HepG2 (cell line): ENCODE measurements around the gene SERPINI1. TPM values are rescaled to one million over a fixed set of nuclear protein-coding genes. Genes with fewer than 3 reads are reported as not detected.

Experiments used
- ATAC-seq: fragments of 200-7000 bp; cut with Tn5 transposase; 3 replicates; pipeline ENCODE4 v1.9.1; 2020; ENCODE audit warnings: mild to moderate bottlenecking, moderate library complexity
- BruUV-seq: library from RNA; stranded (reverse); fragments of 400-500 nt; replicated peaks from 2 replicates; lab custom pipeline; 2021; lab: Mats Ljungman, UMichigan
- CTCF ChIA-PET: fragments of 300-600 bp; formaldehyde crosslinking; extraction: SDS; loops from one replicate; lab custom pipeline; 2021; ENCODE audit warnings: low total read pairs, inconsistent platforms, low intra/inter-chr PET ratio; lab: Yijun Ruan, JAX
- POLR2A ChIA-PET: fragments of 350-600 bp; sonication (Branson Sonifier 250); formaldehyde crosslinking; loops from one replicate; lab custom pipeline; 2020; ENCODE audit warnings: antibody characterized with exemption, inconsistent platforms; lab: Yijun Ruan, JAX
- DNase-seq: peaks from one replicate; pipeline ENCODE4 v3.0.0-alpha.2; 2015; ENCODE audit warnings: low spot score
- FAIRE-seq: peaks from 3 replicates; lab custom pipeline; 2011; peaks lifted over from hg19 to GRCh38; lab: Jason Lieb, UNC
- H2AFZ ChIP-seq: one replicate; pipeline ENCODE4 v1.6.1; 2011; ENCODE audit warnings: low read length, inconsistent platforms
- H3K27ac ChIP-seq: fragments of 300-600 bp; 3 replicates; pipeline ENCODE4 v1.8.0; 2011; ENCODE audit warnings: mixed run types, mild to moderate bottlenecking, mixed read lengths, low read length, inconsistent platforms; ENCODE audit not compliant: insufficient read depth; ENCODE audit errors: extremely low read length
- H3K27me3 ChIP-seq, 2 experiments: fragments of 200-600 bp in 1 of 2; 2 replicates in 1 of 2; 3 replicates in 1 of 2; pipeline versions ENCODE4 v1.6.0 to v1.8.0; 2011; ENCODE audit warnings: low read length in 2 of 2, mild to moderate bottlenecking in 2 of 2, moderate library complexity in 2 of 2, inconsistent platforms in 1 of 2; ENCODE audit not compliant: insufficient read depth in 2 of 2, control insufficient read depth in 1 of 2
- H3K36me3 ChIP-seq, 2 experiments: fragments of 200-600 bp in 1 of 2; replicated peaks in 1 of 2; 2 replicates in 1 of 2; 3 replicates in 1 of 2; pipeline versions ENCODE4 v1.5.1 to v1.8.0; 2011; ENCODE audit warnings: low read length in 2 of 2, inconsistent platforms in 1 of 2; ENCODE audit not compliant: insufficient read depth in 2 of 2, control insufficient read depth in 1 of 2
- H3K4me1 ChIP-seq: 2 replicates; pipeline ENCODE4 v1.5.1; 2012; ENCODE audit warnings: low read length, inconsistent platforms; ENCODE audit not compliant: insufficient read depth
- H3K4me2 ChIP-seq: 2 replicates; pipeline ENCODE4 v1.6.0; 2011; ENCODE audit warnings: low read depth, low read length, inconsistent platforms
- H3K4me3 ChIP-seq, 3 experiments: fragments of 200-600 bp in 1 of 3; sonication (generic), shearing (Covaris generic) in 1 of 3; replicated peaks in 1 of 3; 2 replicates each; pipeline ENCODE4 v1.5.1; 2011 to 2016; ENCODE audit warnings: low read length in 3 of 3, inconsistent platforms in 2 of 3, low read depth in 2 of 3, mild to moderate bottlenecking in 2 of 3, control low read depth in 1 of 3, mixed read lengths in 1 of 3; ENCODE audit not compliant: insufficient read depth in 1 of 3
- H3K79me2 ChIP-seq: one replicate; pipeline ENCODE4 v1.6.1; 2011; ENCODE audit warnings: low read length, inconsistent platforms; ENCODE audit not compliant: insufficient read depth
- H3K9ac ChIP-seq: 2 replicates; pipeline ENCODE4 v1.6.0; 2011; ENCODE audit warnings: mild to moderate bottlenecking, low read depth, low read length, inconsistent platforms; ENCODE audit not compliant: insufficient read depth
- H3K9me3 ChIP-seq: 2 replicates; pipeline ENCODE4 v1.5.1; 2012; ENCODE audit warnings: mild to moderate bottlenecking, low read length
- H4K20me1 ChIP-seq: 2 replicates; pipeline ENCODE4 v1.6.0; 2011; ENCODE audit warnings: inconsistent platforms, mild to moderate bottlenecking, low read length, moderate library complexity; ENCODE audit not compliant: insufficient read depth
- ADNP ChIP-seq: sonication (generic); formaldehyde crosslinking; IDR thresholded peaks from 2 replicates; pipeline ENCODE4 v1.4.0; 2020; ENCODE audit warnings: missing genetic modification reagents
- ARNTL ChIP-seq: sonication (generic); formaldehyde crosslinking; IDR thresholded peaks from 2 replicates; pipeline ENCODE4 v1.4.0; 2020; ENCODE audit warnings: mild to moderate bottlenecking, missing genetic modification reagents
- ETV6 ChIP-seq: sonication (generic); formaldehyde crosslinking; conservative IDR thresholded peaks from 2 replicates; pipeline ENCODE4 v1.4.0; 2020; ENCODE audit warnings: missing genetic modification reagents
- FOSL2 ChIP-seq: sonication (generic); formaldehyde crosslinking; IDR thresholded peaks from 2 replicates; pipeline ENCODE4 v1.4.0; 2020; ENCODE audit warnings: missing genetic modification reagents
- GRHL1 ChIP-seq: sonication (generic); formaldehyde crosslinking; conservative IDR thresholded peaks from 2 replicates; pipeline ENCODE4 v1.8.0; 2022; ENCODE audit warnings: missing genetic modification reagents
- HDAC6 ChIP-seq: fragments of 200-600 bp; sonication (generic); IDR thresholded peaks from 2 replicates; pipeline ENCODE4 v1.7.0; 2017; ENCODE audit warnings: mild to moderate bottlenecking, antibody characterized with exemption, low read length, low read depth
- HOXA9 ChIP-seq: sonication (generic); formaldehyde crosslinking; IDR thresholded peaks from 2 replicates; pipeline ENCODE4 v1.8.1; 2022; ENCODE audit warnings: missing genetic modification reagents, mild to moderate bottlenecking, moderate library complexity, borderline replicate concordance
- KDM5B ChIP-seq: sonication (generic); formaldehyde crosslinking; IDR thresholded peaks from 2 replicates; pipeline ENCODE4 v1.4.0; 2020; ENCODE audit warnings: missing genetic modification reagents, mild to moderate bottlenecking, borderline replicate concordance
- NFYC ChIP-seq: IDR thresholded peaks from 2 replicates; pipeline ENCODE4 v1.6.1; 2016; ENCODE audit warnings: missing genetic modification reagents, missing compliant biosample characterization
- PAXIP1 ChIP-seq: sonication (generic); formaldehyde crosslinking; conservative IDR thresholded peaks from 2 replicates; pipeline ENCODE4 v1.4.0; 2020; ENCODE audit warnings: mild to moderate bottlenecking, missing genetic modification reagents, moderate library complexity
- SMAD1 ChIP-seq: sonication (generic); formaldehyde crosslinking; IDR thresholded peaks from 2 replicates; pipeline ENCODE4 v1.4.0; 2020; ENCODE audit warnings: missing genetic modification reagents, low read depth, mild to moderate bottlenecking, borderline replicate concordance
- TFDP2 ChIP-seq: sonication (generic); formaldehyde crosslinking; IDR thresholded peaks from 2 replicates; pipeline ENCODE4 v1.4.0; 2020; ENCODE audit warnings: missing genetic modification reagents
- ZBTB46 ChIP-seq: sonication (generic); formaldehyde crosslinking; IDR thresholded peaks from 2 replicates; pipeline ENCODE4 v1.4.0; 2020; ENCODE audit warnings: mild to moderate bottlenecking, missing genetic modification reagents, borderline replicate concordance
- ZNF496 ChIP-seq: sonication (generic); formaldehyde crosslinking; IDR thresholded peaks from 2 replicates; pipeline ENCODE4 v1.8.1; 2023; ENCODE audit warnings: mild to moderate bottlenecking, moderate library complexity, missing genetic modification reagents; ENCODE audit not compliant: insufficient replicate concordance
- ZNF766 ChIP-seq: sonication (generic); formaldehyde crosslinking; IDR thresholded peaks from 2 replicates; pipeline ENCODE4 v1.5.0; 2020; ENCODE audit warnings: missing genetic modification reagents, borderline replicate concordance
- ZNF773 ChIP-seq: sonication (generic); formaldehyde crosslinking; IDR thresholded peaks from 2 replicates; pipeline ENCODE4 v1.4.0; 2020; ENCODE audit warnings: missing genetic modification reagents, borderline replicate concordance
- ZNF776 ChIP-seq: sonication (generic); formaldehyde crosslinking; IDR thresholded peaks from 2 replicates; pipeline ENCODE4 v1.4.0; 2020; ENCODE audit warnings: mild to moderate bottlenecking, missing genetic modification reagents
- WGBS: methylation state at CpG from one replicate; pipeline ENCODE4 v1.1.6; 2017; ENCODE audit warnings: low lambda C conversion rate; 5-methylcytosine and 5-hydroxymethylcytosine counted together
- in situ Hi-C: cut with HindIII; loops from 2 replicates; pipeline ENCODE4 v1.10.0; 2017; ENCODE audit warnings: low pct_unique_long_range_greater_than_20kb; ENCODE audit not compliant: extremely low pct_ligation_motif_present
- intact Hi-C: fragments of 100-400 bp; cut with micrococcal nuclease; formaldehyde crosslinking; loops from one replicate; pipeline ENCODE4 v1.10.0; 2022; ENCODE audit not compliant: unreplicated experiment
- polyA plus RNA-seq, 8 experiments: library from polyadenylated mRNA; depleted of rRNA in 3 of 8; stranded (reverse) in 7 of 8; unstranded in 1 of 8; fragments of >200 nt; fragmentation: Illumina TruSeq in 4 of 8; extraction: Trizol in 4 of 8; gene quantifications; 2 replicates each; pipeline versions ENCODE4 v1.2.1 to v1.2.3, GENCODE V29; 2011 to 2016; ENCODE audit warnings: low read depth in 4 of 8, missing spikeins in 1 of 8, mixed read lengths in 1 of 8; ENCODE audit not compliant: insufficient read depth in 1 of 8
- total RNA-seq, 5 experiments: library from RNA; depleted of rRNA; stranded (reverse); fragments of >200 nt; fragmentation: Illumina TruSeq; extraction: Trizol; gene quantifications; 2 replicates each; pipeline ENCODE4 v1.2.3, GENCODE V29; 2016; ENCODE audit warnings: low read depth in 1 of 5

Gene SERPINI1
- total and polyA plus RNA-seq, 2 of the 13 experiments (the other 11 are each of a cell fraction or from before 2014, with no cell fraction given) = 14.7 to 58.0 TPM

GRCh38 chr3:167716920-167717319, 18.6 kb upstream of the SERPINI1 start:
- H3K4me3 ChIP-seq = no peak overlapping the region
- BruUV-seq = no TSS peak
- no peaks in the 10 kb centered on the region for H4K20me1 ChIP-seq
- H2AFZ ChIP-seq = no peak overlapping the region
- no peak overlapping the region for H3K9ac ChIP-seq
- ChIA-PET CTCF (no interaction called here), POLR2A (interaction anchor here (1.2 kb wide), 2 partner anchors 15 to 18 kb away, joined by 4 read pairs; partner anchors contain the start of gene SERPINI1)
- 48% methylated on average over 2 of the region's 2 CpGs for WGBS
- peaks cover 2 to 19% of the 10 kb centered on the region in 2 experiments; a peak in 4 of 5 replicates for H3K36me3 ChIP-seq
- H3K79me2 ChIP-seq = peaks cover 59% of the 10 kb centered on the region
- no peak for FAIRE-seq
- intact Hi-C loops (no loop called here), in situ Hi-C loops (no loop called here)
- H3K27ac ChIP-seq = peak overlapping the region; percentile 18
- no peaks in the 10 kb centered on the region for H3K9me3 ChIP-seq
- peak; percentile 89 for DNase-seq
- peak; percentile 83 for ATAC-seq
- H3K4me2 ChIP-seq = peak overlapping the region; percentile 45
- peaks cover 14% of the 10 kb centered on the region for H3K4me1 ChIP-seq
- no peaks in the 10 kb centered on the region for H3K27me3 ChIP-seq
- no peak for TF ChIP-seq ARNTL (CRISPR knock-in tag)
- TF ChIP-seq GRHL1 (CRISPR knock-in tag) = no peak
- TF ChIP-seq ZNF766 (CRISPR knock-in tag) = no peak
- no peak for TF ChIP-seq ETV6
- TF ChIP-seq HDAC6 = no peak
- TF ChIP-seq SMAD1 = no peak
- TF ChIP-seq HOXA9 (CRISPR knock-in tag) = no peak
- TF ChIP-seq ADNP = no peak
- TF ChIP-seq ZNF776 = no peak
- no peak for TF ChIP-seq FOSL2 (CRISPR knock-in tag)
- peak; percentile 59 for TF ChIP-seq PAXIP1 (CRISPR knock-in tag)
- no peak for TF ChIP-seq NFYC (CRISPR knock-in tag)
- TF ChIP-seq TFDP2 (CRISPR knock-in tag) = no peak
- no peak for TF ChIP-seq KDM5B
- TF ChIP-seq ZNF496 (CRISPR knock-in tag) = no peak
- TF ChIP-seq ZNF773 = no peak
- no peak for TF ChIP-seq ZBTB46 (CRISPR knock-in tag)
